Neural cell (in vitro differentiated cells): ENCODE measurements around the gene LHX4. TPM values are rescaled to one million over a fixed set of nuclear protein-coding genes. Genes with fewer than 3 reads are reported as not detected.

ENCODE experiments used
- H2AFZ ChIP-seq: fragments of 200-600, 300-800 bp; sonication (generic), shearing (Covaris generic); 2 replicates; pipeline ENCODE4 v1.6.0; 2014; ENCODE audit warnings: low read depth, mild to moderate bottlenecking, antibody characterized with exemption, low read length, moderate library complexity
- H3F3A ChIP-seq: fragments of 200-600 bp; shearing (Covaris generic); 2 replicates; pipeline ENCODE4 v1.6.1; 2016; ENCODE audit warnings: mild to moderate bottlenecking, moderate library complexity, mixed read lengths, antibody characterized with exemption, low read length; ENCODE audit not compliant: insufficient read depth, poor library complexity, severe bottlenecking
- H3K27ac ChIP-seq: fragments of 200-600, 300-800 bp; sonication (generic), shearing (Covaris generic); 2 replicates; pipeline ENCODE4 v1.5.1; 2014; ENCODE audit warnings: mild to moderate bottlenecking, low read length, moderate library complexity
- H3K27me3 ChIP-seq: fragments of 300-800, 200-600 bp; sonication (generic), shearing (Covaris generic); 2 replicates; pipeline ENCODE4 v1.6.0; 2014; ENCODE audit warnings: mild to moderate bottlenecking, low read depth, low read length, moderate library complexity; ENCODE audit not compliant: insufficient read depth
- H3K36me3 ChIP-seq: fragments of 300-800, 200-600 bp; sonication (generic), shearing (Covaris generic); 2 replicates; pipeline ENCODE4 v1.5.1; 2014; ENCODE audit warnings: mild to moderate bottlenecking, antibody characterized with exemption, low read length, moderate library complexity; ENCODE audit not compliant: insufficient read depth
- H3K4me2 ChIP-seq: fragments of 300-800, 200-600 bp; sonication (generic), shearing (Covaris generic); 2 replicates; pipeline ENCODE4 v1.6.0; 2014; ENCODE audit warnings: mild to moderate bottlenecking, low read length
- H3K4me3 ChIP-seq: fragments of 300-800, 200-600 bp; sonication (generic), shearing (Covaris generic); 2 replicates; pipeline ENCODE4 v1.5.1; 2014; ENCODE audit warnings: mild to moderate bottlenecking, low read length, moderate library complexity
- H3K79me2 ChIP-seq: fragments of 200-600 bp; shearing (Covaris generic); replicated peaks from 2 replicates; pipeline ENCODE4 v1.6.0; 2014; ENCODE audit warnings: mild to moderate bottlenecking, low read length, moderate library complexity; ENCODE audit not compliant: insufficient read depth
- H3K9ac ChIP-seq: fragments of 300-800, 200-600 bp; sonication (generic), shearing (Covaris generic); 2 replicates; pipeline ENCODE4 v1.6.1; 2016; ENCODE audit warnings: mild to moderate bottlenecking, low read length, mixed read lengths
- H3K9me2 ChIP-seq: fragments of 200-600 bp; shearing (Covaris generic); 2 replicates; pipeline ENCODE4 v1.6.1; 2016; ENCODE audit warnings: mild to moderate bottlenecking, low read length, mixed read lengths; ENCODE audit not compliant: insufficient read depth
- H3K9me3 ChIP-seq: fragments of 200-600, 300-800 bp; sonication (generic), shearing (Covaris generic); 2 replicates; pipeline ENCODE4 v1.6.1; 2016; ENCODE audit warnings: mild to moderate bottlenecking, mixed run types, low read length, moderate library complexity, mixed read lengths
- H4K20me1 ChIP-seq: fragments of 200-600 bp; shearing (Covaris generic); 2 replicates; pipeline ENCODE4 v1.6.1; 2016; ENCODE audit warnings: mild to moderate bottlenecking, mixed run types; ENCODE audit not compliant: insufficient read depth
- EP300 ChIP-seq: fragments of 450-650 bp; conservative IDR thresholded peaks from 2 replicates; pipeline ENCODE4 v1.6.1; 2014; ENCODE audit warnings: antibody characterized with exemption, mild to moderate bottlenecking, moderate library complexity; ENCODE audit not compliant: poor library complexity, severe bottlenecking
- EZH2 ChIP-seq: fragments of 200-600, 300-800 bp; shearing (Covaris generic), sonication (generic); IDR thresholded peaks from 2 replicates; pipeline ENCODE4 v1.6.1; 2014; ENCODE audit warnings: antibody characterized with exemption, low read length, borderline replicate concordance, mild to moderate bottlenecking; ENCODE audit not compliant: insufficient read depth, poor library complexity, severe bottlenecking
- MXI1 ChIP-seq: fragments of 450-650 bp; conservative IDR thresholded peaks from 2 replicates; pipeline ENCODE4 v1.6.1; 2014; ENCODE audit warnings: antibody characterized with exemption, mild to moderate bottlenecking; ENCODE audit not compliant: poor library complexity, severe bottlenecking
- POLR2AphosphoS5 ChIP-seq: IDR thresholded peaks from 2 replicates; pipeline ENCODE4 v1.6.1; 2012
- RAD21 ChIP-seq: fragments of 450-650 bp; conservative IDR thresholded peaks from 2 replicates; pipeline ENCODE4 v1.6.1; 2014; ENCODE audit warnings: antibody characterized with exemption, mild to moderate bottlenecking, moderate library complexity
- SMC3 ChIP-seq: fragments of 450-650 bp; conservative IDR thresholded peaks from 2 replicates; pipeline ENCODE4 v1.6.1; 2014; ENCODE audit warnings: antibody characterized with exemption, mild to moderate bottlenecking, moderate library complexity; ENCODE audit not compliant: poor library complexity
- TAF1 ChIP-seq: IDR thresholded peaks from 2 replicates; pipeline ENCODE4 v1.6.1; 2012; ENCODE audit warnings: low read depth
- polyA plus RNA-seq: library from polyadenylated mRNA; depleted of rRNA; stranded (reverse); fragments of >200 nt; gene quantifications from 2 replicates; pipeline ENCODE4 v1.2.3, GENCODE V29; 2014
- TF ChIP-seq, protein P1 (sequence below): IDR thresholded peaks from 2 replicates; pipeline ENCODE4 v1.6.1; 2012; ENCODE audit warnings: borderline replicate concordance
- TF ChIP-seq, protein P2 (sequence below): fragments of 450-650 bp; IDR thresholded peaks from 2 replicates; pipeline ENCODE4 v1.5.1; 2014; ENCODE audit warnings: antibody characterized with exemption, mild to moderate bottlenecking, moderate library complexity; ENCODE audit not compliant: poor library complexity, severe bottlenecking

The LHX4 gene
- polyA plus RNA-seq, 1 donor from 2014 or later = not detected

DNA sequence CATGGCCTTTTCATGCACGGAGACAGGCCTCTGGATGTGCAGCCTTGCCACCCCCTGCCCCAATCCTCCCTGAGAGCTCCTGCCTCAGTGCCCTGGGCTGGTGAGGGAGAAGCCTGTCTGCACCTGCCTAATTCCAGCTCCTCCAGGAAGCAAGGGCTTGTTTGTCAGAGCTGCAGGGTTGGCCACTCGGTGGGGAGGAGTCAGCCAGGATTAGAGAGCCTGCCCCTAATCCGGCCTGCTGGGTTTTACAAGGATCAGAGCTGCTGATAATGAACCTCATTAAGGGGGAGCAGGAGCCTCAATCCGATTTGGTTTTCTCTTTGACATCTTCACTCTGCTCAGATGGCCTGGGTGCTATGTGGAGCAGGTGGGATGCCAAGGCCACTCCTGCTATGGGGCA lies 31.9 kb upstream of the LHX4 start:
- H3K9me3 ChIP-seq = no peaks in the 10 kb centered on the region
- no peak overlapping the region for H3K27ac ChIP-seq
- no peaks in the 10 kb centered on the region for H3K79me2 ChIP-seq
- H3K4me2 ChIP-seq = no peak overlapping the region
- no peaks in the 10 kb centered on the region for H3K27me3 ChIP-seq
- no peaks in the 10 kb centered on the region for H3K9me2 ChIP-seq
- no peaks in the 10 kb centered on the region for H3K36me3 ChIP-seq
- H4K20me1 ChIP-seq = no peaks in the 10 kb centered on the region
- no peak overlapping the region for H3K4me3 ChIP-seq
- H2AFZ ChIP-seq = no peak overlapping the region
- no peak overlapping the region for H3K9ac ChIP-seq
- no peak for TF ChIP-seq EZH2
- H3F3A ChIP-seq = no peaks in the 10 kb centered on the region

DNA sequence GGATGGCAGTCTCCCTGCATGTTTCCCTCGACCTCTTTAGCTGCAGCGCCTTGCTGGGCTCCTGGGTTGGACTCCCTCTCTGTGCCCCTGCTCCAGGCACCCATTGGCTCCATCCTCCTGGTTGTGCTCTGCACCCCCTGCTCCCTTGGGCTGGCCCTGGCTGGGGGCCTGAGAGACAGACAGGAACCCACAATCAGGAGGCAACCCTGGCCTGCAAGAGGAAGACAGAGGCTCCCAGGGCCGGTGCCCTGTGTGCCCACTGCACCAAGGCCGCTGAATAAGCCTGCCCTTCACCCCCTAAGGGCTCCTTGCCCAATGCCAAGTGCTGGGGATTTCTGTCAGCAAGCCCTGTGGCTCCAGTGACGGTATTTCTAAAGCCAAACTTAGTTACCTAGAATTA lies 31.5 kb upstream of the LHX4 start:
- H3F3A ChIP-seq = no peaks in the 10 kb centered on the region
- no peaks in the 10 kb centered on the region for H3K27me3 ChIP-seq
- no peak overlapping the region for H3K4me3 ChIP-seq
- H2AFZ ChIP-seq = no peak overlapping the region
- no peak for TF ChIP-seq TAF1
- no peak for TF ChIP-seq SMC3
- TF ChIP-seq, protein P1, sequence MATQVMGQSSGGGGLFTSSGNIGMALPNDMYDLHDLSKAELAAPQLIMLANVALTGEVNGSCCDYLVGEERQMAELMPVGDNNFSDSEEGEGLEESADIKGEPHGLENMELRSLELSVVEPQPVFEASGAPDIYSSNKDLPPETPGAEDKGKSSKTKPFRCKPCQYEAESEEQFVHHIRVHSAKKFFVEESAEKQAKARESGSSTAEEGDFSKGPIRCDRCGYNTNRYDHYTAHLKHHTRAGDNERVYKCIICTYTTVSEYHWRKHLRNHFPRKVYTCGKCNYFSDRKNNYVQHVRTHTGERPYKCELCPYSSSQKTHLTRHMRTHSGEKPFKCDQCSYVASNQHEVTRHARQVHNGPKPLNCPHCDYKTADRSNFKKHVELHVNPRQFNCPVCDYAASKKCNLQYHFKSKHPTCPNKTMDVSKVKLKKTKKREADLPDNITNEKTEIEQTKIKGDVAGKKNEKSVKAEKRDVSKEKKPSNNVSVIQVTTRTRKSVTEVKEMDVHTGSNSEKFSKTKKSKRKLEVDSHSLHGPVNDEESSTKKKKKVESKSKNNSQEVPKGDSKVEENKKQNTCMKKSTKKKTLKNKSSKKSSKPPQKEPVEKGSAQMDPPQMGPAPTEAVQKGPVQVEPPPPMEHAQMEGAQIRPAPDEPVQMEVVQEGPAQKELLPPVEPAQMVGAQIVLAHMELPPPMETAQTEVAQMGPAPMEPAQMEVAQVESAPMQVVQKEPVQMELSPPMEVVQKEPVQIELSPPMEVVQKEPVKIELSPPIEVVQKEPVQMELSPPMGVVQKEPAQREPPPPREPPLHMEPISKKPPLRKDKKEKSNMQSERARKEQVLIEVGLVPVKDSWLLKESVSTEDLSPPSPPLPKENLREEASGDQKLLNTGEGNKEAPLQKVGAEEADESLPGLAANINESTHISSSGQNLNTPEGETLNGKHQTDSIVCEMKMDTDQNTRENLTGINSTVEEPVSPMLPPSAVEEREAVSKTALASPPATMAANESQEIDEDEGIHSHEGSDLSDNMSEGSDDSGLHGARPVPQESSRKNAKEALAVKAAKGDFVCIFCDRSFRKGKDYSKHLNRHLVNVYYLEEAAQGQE = no peak
- no peaks in the 10 kb centered on the region for H3K9me3 ChIP-seq
- H3K79me2 ChIP-seq = no peaks in the 10 kb centered on the region
- H3K4me2 ChIP-seq = no peak overlapping the region
- no peak overlapping the region for H3K27ac ChIP-seq
- H4K20me1 ChIP-seq = no peaks in the 10 kb centered on the region
- no peak overlapping the region for H3K9ac ChIP-seq
- no peaks in the 10 kb centered on the region for H3K36me3 ChIP-seq
- no peaks in the 10 kb centered on the region for H3K9me2 ChIP-seq

DNA sequence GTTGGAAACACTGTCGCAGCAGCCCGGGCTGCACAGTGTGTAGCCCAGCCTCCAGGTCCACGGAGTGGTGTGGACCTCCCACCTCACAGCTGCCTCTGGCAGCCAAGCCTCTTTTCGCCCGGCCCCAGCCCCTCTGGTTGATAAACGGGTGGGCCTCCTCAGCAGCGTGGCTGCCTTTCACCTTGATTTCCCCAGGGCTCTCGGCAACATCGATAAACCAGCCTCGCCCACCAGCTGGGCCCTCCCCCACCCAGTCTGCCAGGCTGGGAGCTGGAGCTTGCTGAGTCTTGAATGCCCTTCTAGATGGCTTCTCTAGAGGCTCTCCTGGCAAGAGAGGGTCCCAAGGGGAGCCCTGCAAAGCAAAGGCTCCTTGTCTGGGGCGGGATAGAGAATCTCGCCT lies 31.0 kb upstream of the LHX4 start:
- Histone ChIP-seq H3K9me2 (no peaks in the 10 kb centered on the region), H3K27me3 (no peaks in the 10 kb centered on the region), H3K79me2 (no peaks in the 10 kb centered on the region), H2AFZ (no peak overlapping the region), H4K20me1 (no peaks in the 10 kb centered on the region), H3F3A (no peaks in the 10 kb centered on the region), H3K36me3 (no peaks in the 10 kb centered on the region), H3K9me3 (no peaks in the 10 kb centered on the region), H3K27ac (no peak overlapping the region), H3K9ac (no peak overlapping the region), H3K4me2 (no peak overlapping the region), H3K4me3 (no peak overlapping the region)
- TF ChIP-seq, protein P1 = no peak
- no peak for TF ChIP-seq EZH2
- TF ChIP-seq MXI1 = no peak
- TF ChIP-seq, protein P2, sequence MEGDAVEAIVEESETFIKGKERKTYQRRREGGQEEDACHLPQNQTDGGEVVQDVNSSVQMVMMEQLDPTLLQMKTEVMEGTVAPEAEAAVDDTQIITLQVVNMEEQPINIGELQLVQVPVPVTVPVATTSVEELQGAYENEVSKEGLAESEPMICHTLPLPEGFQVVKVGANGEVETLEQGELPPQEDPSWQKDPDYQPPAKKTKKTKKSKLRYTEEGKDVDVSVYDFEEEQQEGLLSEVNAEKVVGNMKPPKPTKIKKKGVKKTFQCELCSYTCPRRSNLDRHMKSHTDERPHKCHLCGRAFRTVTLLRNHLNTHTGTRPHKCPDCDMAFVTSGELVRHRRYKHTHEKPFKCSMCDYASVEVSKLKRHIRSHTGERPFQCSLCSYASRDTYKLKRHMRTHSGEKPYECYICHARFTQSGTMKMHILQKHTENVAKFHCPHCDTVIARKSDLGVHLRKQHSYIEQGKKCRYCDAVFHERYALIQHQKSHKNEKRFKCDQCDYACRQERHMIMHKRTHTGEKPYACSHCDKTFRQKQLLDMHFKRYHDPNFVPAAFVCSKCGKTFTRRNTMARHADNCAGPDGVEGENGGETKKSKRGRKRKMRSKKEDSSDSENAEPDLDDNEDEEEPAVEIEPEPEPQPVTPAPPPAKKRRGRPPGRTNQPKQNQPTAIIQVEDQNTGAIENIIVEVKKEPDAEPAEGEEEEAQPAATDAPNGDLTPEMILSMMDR = no peak
- TF ChIP-seq EP300 = no peak
- TF ChIP-seq SMC3 = no peak
- TF ChIP-seq POLR2AphosphoS5 = no peak
- no peak for TF ChIP-seq RAD21
- no peak for TF ChIP-seq TAF1
